OCI-LY1 (cell line): ENCODE results near the gene AGPAT3.

Source experiments
- H2AFZ ChIP-seq: fragments of 200-600 bp; sonication (generic), shearing (Covaris generic); 2 replicates; pipeline ENCODE4 v1.6.0; 2014; ENCODE audit warnings: antibody characterized with exemption, mild to moderate bottlenecking, low read length
- H3F3A ChIP-seq: fragments of 200-600 bp; sonication (generic), shearing (Covaris generic); 2 replicates; pipeline ENCODE4 v1.6.0; 2014; ENCODE audit warnings: mild to moderate bottlenecking, antibody characterized with exemption, low read length, moderate library complexity; ENCODE audit not compliant: insufficient read depth
- H3K27ac ChIP-seq: fragments of 200-600 bp; sonication (generic); 2 replicates; pipeline ENCODE4 v1.5.1; 2014; ENCODE audit warnings: low read length, mixed run types, mild to moderate bottlenecking, low read depth; ENCODE audit not compliant: poor library complexity, severe bottlenecking
- H3K27me3 ChIP-seq: fragments of 200-600 bp; sonication (generic); 2 replicates; pipeline ENCODE4 v1.6.0; 2014; ENCODE audit warnings: antibody characterized with exemption, mild to moderate bottlenecking, low read length, moderate library complexity; ENCODE audit not compliant: insufficient read depth
- H3K36me3 ChIP-seq: fragments of 200-600 bp; sonication (generic); 2 replicates; pipeline ENCODE4 v1.6.1; 2014; ENCODE audit warnings: mild to moderate bottlenecking, antibody characterized with exemption, low read length, moderate library complexity, mixed read lengths; ENCODE audit not compliant: insufficient read depth
- H3K4me1 ChIP-seq: fragments of 200-600 bp; sonication (generic); 2 replicates; pipeline ENCODE4 v1.5.1; 2014; ENCODE audit warnings: mild to moderate bottlenecking, low read length, moderate library complexity; ENCODE audit not compliant: insufficient read depth, severe bottlenecking
- H3K4me2 ChIP-seq: fragments of 200-600 bp; sonication (generic), shearing (Covaris generic); 2 replicates; pipeline ENCODE4 v1.6.1; 2014; ENCODE audit warnings: low read length
- H3K4me3 ChIP-seq: fragments of 200-600 bp; sonication (generic); 2 replicates; pipeline ENCODE4 v1.5.1; 2014; ENCODE audit warnings: low read length, low read depth, mild to moderate bottlenecking, mixed read lengths; ENCODE audit not compliant: poor library complexity, severe bottlenecking
- H3K79me2 ChIP-seq: fragments of 200-600 bp; shearing (Covaris generic); 2 replicates; pipeline ENCODE4 v1.6.1; 2016; ENCODE audit warnings: mixed run types, low read length, mixed read lengths; ENCODE audit not compliant: insufficient read depth
- H3K9ac ChIP-seq: fragments of 200-600 bp; sonication (generic), shearing (Covaris generic); 2 replicates; pipeline ENCODE4 v1.6.1; 2014; ENCODE audit warnings: mild to moderate bottlenecking, low read length, mixed read lengths
- H3K9me2 ChIP-seq: fragments of 200-600 bp; sonication (generic), shearing (Covaris generic); 2 replicates; pipeline ENCODE4 v1.6.1; 2014; ENCODE audit warnings: low read depth, mild to moderate bottlenecking, low read length, mixed read lengths
- H3K9me3 ChIP-seq: fragments of 200-600 bp; shearing (Covaris generic); 2 replicates; pipeline ENCODE4 v1.6.1; 2014; ENCODE audit warnings: low read length, mixed read lengths
- H4K20me1 ChIP-seq: fragments of 200-600 bp; sonication (generic), shearing (Covaris generic); 2 replicates; pipeline ENCODE4 v1.6.0; 2016; ENCODE audit warnings: mild to moderate bottlenecking, low read length; ENCODE audit not compliant: insufficient read depth
- EZH2 ChIP-seq: fragments of 200-600 bp; sonication (generic), shearing (Covaris generic); IDR thresholded peaks from 2 replicates; pipeline ENCODE4 v1.8.0; 2017; ENCODE audit warnings: borderline replicate concordance, mixed run types, mild to moderate bottlenecking, antibody characterized with exemption, low read length, moderate library complexity, mixed read lengths
- TF ChIP-seq, protein P1 (sequence below): fragments of 200-600 bp; sonication (generic), shearing (Covaris generic); IDR thresholded peaks from 2 replicates; pipeline ENCODE4 v1.5.1; 2017; ENCODE audit warnings: mild to moderate bottlenecking, antibody characterized with exemption, low read length, moderate library complexity, mixed read lengths

AGPAT3 gene

DNA sequence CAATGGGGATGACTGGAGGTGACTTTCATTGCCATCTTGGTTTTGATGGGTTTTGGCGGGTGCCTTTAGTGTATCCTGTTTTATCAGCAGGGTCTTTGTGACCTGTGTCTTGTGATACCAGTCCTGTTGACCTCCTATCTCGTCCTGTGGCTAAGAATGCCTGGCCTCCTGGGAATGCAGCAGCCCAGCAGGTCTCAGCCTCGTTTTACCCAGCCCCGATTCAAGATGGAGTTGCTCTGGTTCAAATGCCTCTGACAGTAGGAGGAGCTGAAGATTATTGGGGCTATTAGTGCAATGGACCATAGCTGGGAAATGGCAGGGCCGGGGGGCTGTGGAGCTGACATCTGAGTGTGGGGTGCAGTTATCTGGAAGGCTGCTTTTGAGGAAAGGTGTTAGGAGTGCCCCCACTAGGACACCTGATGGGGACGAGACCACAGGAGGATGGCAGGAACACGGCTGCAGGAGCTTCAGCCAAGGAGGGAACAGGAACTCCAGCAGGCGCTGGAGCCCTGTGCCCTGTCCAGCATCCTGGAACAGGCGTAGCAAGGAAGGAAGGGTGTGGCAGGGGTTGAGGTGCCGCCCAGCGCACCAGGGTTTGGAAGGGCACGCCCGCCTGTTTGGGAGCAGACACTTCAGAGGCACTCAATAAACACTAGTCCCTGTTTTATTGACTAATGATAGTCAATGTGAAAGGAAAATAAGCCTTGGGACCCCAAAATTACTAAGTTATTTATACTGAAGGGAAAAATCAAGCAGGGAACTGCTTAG lies 15.3 kb upstream of the AGPAT3 start:
- H3K27ac ChIP-seq: no peak overlapping the region
- peaks cover 19% of the 10 kb centered on the region; the same call in 1 of the 2 replicates for H3K27me3 ChIP-seq
- H3K4me2 ChIP-seq: no peak overlapping the region
- H2AFZ ChIP-seq: no peak overlapping the region
- H3K9me2 ChIP-seq: no peaks in the 10 kb centered on the region
- no peaks in the 10 kb centered on the region for H3F3A ChIP-seq
- peaks cover 10% of the 10 kb centered on the region; the same call in 1 of the 2 replicates for H3K9me3 ChIP-seq
- peaks cover under 1% of the 10 kb centered on the region for H3K4me1 ChIP-seq
- no peaks in the 10 kb centered on the region for H4K20me1 ChIP-seq
- TF ChIP-seq EZH2: no peak
- TF ChIP-seq, protein P1, sequence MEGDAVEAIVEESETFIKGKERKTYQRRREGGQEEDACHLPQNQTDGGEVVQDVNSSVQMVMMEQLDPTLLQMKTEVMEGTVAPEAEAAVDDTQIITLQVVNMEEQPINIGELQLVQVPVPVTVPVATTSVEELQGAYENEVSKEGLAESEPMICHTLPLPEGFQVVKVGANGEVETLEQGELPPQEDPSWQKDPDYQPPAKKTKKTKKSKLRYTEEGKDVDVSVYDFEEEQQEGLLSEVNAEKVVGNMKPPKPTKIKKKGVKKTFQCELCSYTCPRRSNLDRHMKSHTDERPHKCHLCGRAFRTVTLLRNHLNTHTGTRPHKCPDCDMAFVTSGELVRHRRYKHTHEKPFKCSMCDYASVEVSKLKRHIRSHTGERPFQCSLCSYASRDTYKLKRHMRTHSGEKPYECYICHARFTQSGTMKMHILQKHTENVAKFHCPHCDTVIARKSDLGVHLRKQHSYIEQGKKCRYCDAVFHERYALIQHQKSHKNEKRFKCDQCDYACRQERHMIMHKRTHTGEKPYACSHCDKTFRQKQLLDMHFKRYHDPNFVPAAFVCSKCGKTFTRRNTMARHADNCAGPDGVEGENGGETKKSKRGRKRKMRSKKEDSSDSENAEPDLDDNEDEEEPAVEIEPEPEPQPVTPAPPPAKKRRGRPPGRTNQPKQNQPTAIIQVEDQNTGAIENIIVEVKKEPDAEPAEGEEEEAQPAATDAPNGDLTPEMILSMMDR: no peak
- no peaks in the 10 kb centered on the region; the same call in 1 of the 2 replicates for H3K36me3 ChIP-seq
- H3K9ac ChIP-seq: no peak overlapping the region
- no peak overlapping the region for H3K4me3 ChIP-seq
- no peaks in the 10 kb centered on the region for H3K79me2 ChIP-seq

DNA sequence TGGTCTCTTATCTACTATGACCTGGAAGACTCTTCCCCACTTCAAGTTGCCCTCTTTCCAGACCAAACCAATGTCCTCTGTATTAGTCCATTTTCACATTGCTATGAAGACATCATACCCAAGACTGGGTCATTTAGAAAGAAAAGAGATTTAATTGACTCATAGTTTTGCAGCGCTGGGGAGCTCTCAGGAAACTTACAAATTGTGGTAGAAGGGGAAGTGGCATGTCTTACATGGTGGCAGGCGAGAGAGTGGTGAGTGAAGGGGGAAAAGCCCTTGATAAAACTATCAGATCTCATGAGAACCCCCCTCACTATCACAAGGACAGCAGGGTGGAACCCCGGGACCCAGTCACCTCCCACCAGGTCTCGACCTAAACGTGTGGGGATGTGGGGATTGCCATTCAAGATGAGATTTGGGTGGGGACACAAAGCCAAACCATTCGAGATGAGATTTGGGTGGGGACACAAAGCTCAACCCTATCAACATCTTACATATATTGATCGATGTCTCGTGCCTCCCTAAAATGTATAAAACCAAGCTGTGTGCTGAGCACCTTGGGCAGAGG lies 14.2 kb upstream of the AGPAT3 start:
- Histone ChIP-seq H3K4me3 (no peak overlapping the region), H3K4me2 (no peak overlapping the region), H3K79me2 (no peaks in the 10 kb centered on the region), H3F3A (no peaks in the 10 kb centered on the region), H4K20me1 (no peaks in the 10 kb centered on the region), H3K9ac (no peak overlapping the region), H3K27ac (no peak overlapping the region), H3K4me1 (peaks cover 11% of the 10 kb centered on the region), H3K27me3 (peaks cover 19% of the 10 kb centered on the region; the same call in 1 of the 2 replicates), H3K9me2 (no peaks in the 10 kb centered on the region), H3K9me3 (peaks cover 10% of the 10 kb centered on the region; the same call in 1 of the 2 replicates), H3K36me3 (no peaks in the 10 kb centered on the region; the same call in 1 of the 2 replicates), H2AFZ (no peak overlapping the region)
- TF ChIP-seq, protein P1: no peak
- no peak for TF ChIP-seq EZH2

DNA sequence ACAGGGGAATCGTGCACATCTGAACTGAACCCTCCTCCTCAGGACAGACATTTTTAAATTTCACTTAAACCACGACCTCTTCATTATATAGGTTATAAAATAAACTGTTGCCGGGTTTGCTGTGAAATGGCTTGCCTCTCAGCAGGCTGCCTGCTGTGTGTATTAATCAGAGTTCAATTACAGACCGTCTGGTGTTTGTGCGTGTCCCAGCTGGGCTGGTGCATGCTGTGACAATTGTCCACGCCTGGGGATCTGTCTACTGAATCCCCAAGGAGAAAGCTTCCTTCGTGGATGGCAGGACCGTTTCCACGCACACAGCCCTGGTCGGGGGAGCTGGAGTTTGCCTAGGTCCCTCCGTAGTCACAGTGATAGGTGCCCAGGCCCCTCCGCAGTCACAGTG lies 13.4 kb upstream of the AGPAT3 start:
- Histone ChIP-seq H3K36me3 (no peaks in the 10 kb centered on the region; the same call in 1 of the 2 replicates), H3K9me3 (peaks cover 10% of the 10 kb centered on the region; the same call in 1 of the 2 replicates)
- TF ChIP-seq, protein P1: no peak
- TF ChIP-seq EZH2: no peak

More for the DNA sequence above, 13.4 kb upstream of the AGPAT3 start:
- Histone ChIP-seq H3K79me2 (no peaks in the 10 kb centered on the region), H3K9ac (no peak overlapping the region), H3K4me3 (no peak overlapping the region), H4K20me1 (no peaks in the 10 kb centered on the region), H3K27ac (no peak overlapping the region), H3K9me2 (no peaks in the 10 kb centered on the region), H3K27me3 (peaks cover 19% of the 10 kb centered on the region; the same call in 1 of the 2 replicates), H3F3A (no peaks in the 10 kb centered on the region), H3K4me1 (peaks cover 11% of the 10 kb centered on the region), H3K4me2 (no peak overlapping the region), H2AFZ (no peak overlapping the region)
